Measurements from ENCODE around the gene LARGE1.

DNA sequence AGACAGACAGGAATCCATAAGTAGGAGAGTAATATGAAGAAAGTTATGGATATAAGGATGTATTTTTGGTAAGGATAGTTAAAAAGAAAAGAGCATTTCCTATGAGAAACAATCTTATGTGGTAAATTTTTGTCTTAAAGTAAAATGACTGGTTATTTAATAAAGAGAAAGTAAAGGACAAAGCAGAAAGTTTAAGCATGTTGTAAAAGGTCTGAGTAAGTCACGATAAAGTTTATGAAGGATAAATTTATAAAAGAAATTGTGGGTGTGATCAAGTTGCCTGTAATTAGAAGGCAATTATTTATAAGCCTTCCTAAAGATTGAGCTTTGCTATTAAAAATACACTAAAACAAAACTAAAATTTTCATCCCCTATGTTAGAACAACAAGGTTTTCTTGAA, 547.4 kb downstream of the LARGE1 start:
- TF ChIP-seq EZH2 (IDR thresholded peaks at IDR 0.05; ENCODE audit: insufficient read depth, poor library complexity, severe bottlenecking) (no peak), EZH2phosphoT487 (IDR thresholded peaks at IDR 0.05; ENCODE audit: insufficient read depth, low read depth) (no peak)

Data from GM23248 (cell line).